HG03571 (cell line): ENCODE data around the gene NUDT6.
A peak's percentile ranks its signal among the peaks of the same experiment; 100 is the strongest.
"Not testable (repeated sequence)": the region's sequence is repeated elsewhere in the genome, so short reads cannot be mapped to it uniquely, and the experiment has no call there.

Experiments
- ATAC-seq: cut with Tn5 transposase; IDR thresholded peaks from one replicate; pipeline ENCODE4 v1.9.1; 2021; ENCODE audit not compliant: unreplicated experiment

Gene NUDT6

GRCh38 chr4:122921971-122922876, at the start of gene NUDT6:
Gene NUDT6, minus strand, starts transcription at chr4:122922597. Its CDS starts 25 bp downstream, at chr4:122922572.
- peak; percentile 63 for ATAC-seq

GRCh38 chr4:122968227-122968812, 45.9 kb upstream of the NUDT6 start:
- no peak for ATAC-seq

GRCh38 chr4:122967231-122967630, 44.8 kb upstream of the NUDT6 start:
- no peak for ATAC-seq

GRCh38 chr4:122966201-122966600, 43.8 kb upstream of the NUDT6 start:
- no peak for ATAC-seq

- ATAC-seq: no peak
Measured at GRCh38 chr4:122963216-122963615, 40.8 kb upstream of the NUDT6 start.

- no peak for ATAC-seq
Measured at GRCh38 chr4:122960611-122961000, 38.2 kb upstream of the NUDT6 start.

GRCh38 chr4:122959981-122960610, 37.7 kb upstream of the NUDT6 start:
- ATAC-seq: no peak

- no peak for ATAC-seq
Measured at GRCh38 chr4:122959441-122959840, 37.0 kb upstream of the NUDT6 start.

GRCh38 chr4:122958505-122958904, 36.1 kb upstream of the NUDT6 start:
- no peak for ATAC-seq

GRCh38 chr4:122953924-122954323, 31.5 kb upstream of the NUDT6 start:
- no peak for ATAC-seq

GRCh38 chr4:122952028-122952427, 29.6 kb upstream of the NUDT6 start:
- ATAC-seq: no peak

- no peak for ATAC-seq
Measured at GRCh38 chr4:122948671-122949070, 26.3 kb upstream of the NUDT6 start.

- no peak for ATAC-seq
Measured at GRCh38 chr4:122946142-122946541, 23.7 kb upstream of the NUDT6 start.

- ATAC-seq: not testable (repeated sequence)
Measured at GRCh38 chr4:122945136-122945535, 22.7 kb upstream of the NUDT6 start.

- no peak for ATAC-seq
Measured at GRCh38 chr4:122932763-122933162, 10.4 kb upstream of the NUDT6 start.

GRCh38 chr4:122930862-122931261, 8.5 kb upstream of the NUDT6 start:
- ATAC-seq: no peak

- ATAC-seq: no peak
Measured at GRCh38 chr4:122928930-122929329, 6.5 kb upstream of the NUDT6 start.

GRCh38 chr4:122922877-122923511, 597 bp upstream of the NUDT6 start:
- peak; percentile 97 for ATAC-seq

- ATAC-seq: no peak
Measured at GRCh38 chr4:122921300-122921699, 1.1 kb downstream of the NUDT6 start.

GRCh38 chr4:122920473-122920872, 1.9 kb downstream of the NUDT6 start:
- ATAC-seq: no peak

GRCh38 chr4:122917731-122918130, 4.7 kb downstream of the NUDT6 start:
- no peak for ATAC-seq
